Colon (tissue), 2 donors: Measurements from ENCODE around the gene GRID1.
"Not testable (repeated sequence)": the region's sequence is repeated elsewhere in the genome, so short reads cannot be mapped to it uniquely, and the experiment has no call there.

Source experiments
- FAIRE-seq: peaks from 2 replicates; lab custom pipeline; 2012; peaks lifted over from hg19 to GRCh38; lab: Jason Lieb, UNC
- donor health status: control.
- donor health status: control.

The GRID1 gene

GRCh38 chr10:85863301-85864172, 503.1 kb downstream of the GRID1 start:
- FAIRE-seq: no peak

DNA sequence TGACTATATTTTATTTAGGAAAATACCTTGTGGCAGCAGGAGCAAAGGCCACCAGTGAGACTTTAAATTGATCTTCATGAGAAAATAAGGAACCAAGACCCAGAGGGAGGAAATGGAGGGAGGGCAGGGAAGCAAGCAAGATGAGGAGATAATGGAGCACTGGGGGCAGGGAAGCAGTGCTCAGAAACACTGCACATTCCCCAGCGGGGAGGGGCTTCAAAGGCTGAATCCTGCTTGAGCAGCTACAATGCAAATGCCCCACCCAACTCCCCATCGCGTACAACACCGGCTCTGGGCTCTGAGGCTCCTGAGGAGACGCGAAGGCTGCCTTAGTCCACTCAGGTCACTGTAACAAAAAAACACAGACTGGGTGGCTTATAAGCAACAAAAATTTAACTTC, 503.8 kb downstream of the GRID1 start:
- no peak for FAIRE-seq

DNA sequence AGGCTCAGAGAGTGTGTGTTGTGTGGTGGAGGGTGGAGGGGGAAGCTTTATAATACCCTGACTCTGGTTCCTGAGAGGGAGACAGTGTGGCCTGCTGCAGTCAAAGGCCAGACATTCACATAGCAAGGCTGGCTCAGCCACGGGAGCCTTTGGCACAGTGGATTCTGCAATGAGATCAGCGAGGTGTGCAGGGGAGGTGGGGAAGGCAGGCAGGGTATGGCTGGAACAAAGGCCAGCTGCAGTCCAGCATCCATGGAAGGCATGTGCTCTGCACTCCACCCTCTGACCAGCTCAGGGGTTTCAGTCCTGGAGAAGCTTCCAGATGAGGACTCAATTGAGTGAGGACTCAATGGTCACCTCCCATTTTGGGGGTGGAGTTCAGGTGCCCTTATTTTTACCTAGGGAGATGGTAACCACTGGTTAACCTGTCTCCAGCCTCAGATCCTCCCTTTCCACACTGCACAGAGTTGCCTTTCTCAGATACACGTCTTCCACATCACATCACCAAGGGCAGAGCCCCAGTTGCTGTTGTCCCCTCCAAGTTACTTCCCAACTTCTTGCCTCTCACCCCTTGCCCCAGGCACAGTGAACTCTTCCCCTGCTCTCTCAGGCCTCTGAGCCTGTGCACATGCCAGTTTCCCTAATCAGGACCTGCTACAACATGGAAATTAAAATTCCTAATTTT, 504.9 kb downstream of the GRID1 start:
- no peak for FAIRE-seq

DNA sequence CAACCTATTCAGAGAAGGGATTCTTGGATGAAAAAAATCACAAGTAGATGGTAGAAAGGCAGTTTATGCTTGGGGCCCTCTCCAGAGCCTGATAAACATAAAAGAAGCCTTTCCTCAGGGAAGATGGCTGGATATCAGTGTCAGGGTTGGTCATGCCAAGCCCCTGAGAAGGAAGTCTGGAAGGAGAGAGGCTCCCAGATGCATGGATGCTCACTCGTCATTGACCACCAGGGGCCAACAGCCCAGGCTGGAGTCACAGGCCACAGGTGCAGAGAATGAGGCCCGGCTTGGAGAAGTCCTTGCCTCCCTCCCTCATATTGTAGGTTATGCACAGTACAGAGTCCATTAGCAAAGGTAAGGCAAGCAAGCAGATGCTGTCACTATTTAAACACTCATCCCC, 506.7 kb downstream of the GRID1 start:
- no peak for FAIRE-seq

DNA sequence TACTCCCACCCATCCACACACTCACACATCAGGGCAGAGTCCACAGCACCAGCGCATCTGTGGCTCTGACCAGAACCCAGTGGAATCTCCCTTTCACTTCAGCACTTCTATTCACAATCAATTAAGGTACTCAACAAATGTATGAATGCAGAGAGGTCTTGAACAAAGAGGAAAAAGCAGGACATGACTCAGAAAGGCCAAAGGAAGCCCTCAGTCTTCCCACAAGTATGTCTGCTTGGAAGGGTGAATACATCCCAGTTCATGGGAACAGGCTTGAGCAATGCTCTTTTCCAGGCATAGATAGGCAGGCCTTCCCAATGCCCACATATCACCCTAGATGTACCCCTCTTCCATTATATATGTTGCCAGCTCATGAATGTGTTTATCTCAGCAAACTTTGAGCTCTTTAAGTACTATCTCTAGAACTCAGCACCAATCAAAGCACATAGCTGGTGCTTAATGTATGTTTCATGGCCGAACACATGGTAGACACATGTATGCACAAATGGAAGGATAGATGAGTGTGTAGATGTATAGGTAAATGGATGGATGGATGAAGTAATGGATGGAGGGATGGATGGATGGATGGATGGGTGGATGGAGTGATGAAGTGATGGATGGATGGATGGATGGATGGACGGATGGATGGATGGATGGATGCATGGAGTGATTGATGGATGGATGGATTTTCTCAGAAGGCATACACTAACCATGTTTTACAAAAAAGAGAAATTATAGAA, 507.6 kb downstream of the GRID1 start:
- FAIRE-seq: no peak

GRCh38 chr10:85857791-85858190, 508.8 kb downstream of the GRID1 start:
- no peak for FAIRE-seq

DNA sequence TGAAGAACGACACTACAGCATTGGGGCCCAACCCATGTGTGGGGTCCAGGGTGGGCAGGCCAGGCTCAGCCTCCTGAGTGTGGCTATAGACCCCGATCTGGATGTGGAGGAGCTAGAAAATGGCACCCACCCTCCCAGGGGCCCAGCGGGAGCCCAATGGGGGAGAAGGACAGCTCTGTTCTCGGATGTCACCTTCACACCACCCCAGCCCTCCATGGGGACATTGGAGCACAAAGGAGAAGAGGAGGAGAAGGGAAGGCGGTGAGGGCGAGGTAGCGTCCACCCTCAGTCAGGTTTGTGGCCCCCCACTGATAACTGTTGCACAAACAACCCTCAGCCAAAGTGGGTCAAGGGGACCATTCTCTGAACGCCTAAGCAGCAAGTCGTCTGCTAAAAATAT, 509.3 kb downstream of the GRID1 start:
- no peak for FAIRE-seq

GRCh38 chr10:85851934-85852333, 514.7 kb downstream of the GRID1 start:
- FAIRE-seq: no peak

- no peak for FAIRE-seq
These were observed 515.3 kb downstream of the GRID1 start for GRCh38 chr10:85851325-85851724.

GRCh38 chr10:85850736-85851135, 515.9 kb downstream of the GRID1 start:
- no peak for FAIRE-seq

DNA sequence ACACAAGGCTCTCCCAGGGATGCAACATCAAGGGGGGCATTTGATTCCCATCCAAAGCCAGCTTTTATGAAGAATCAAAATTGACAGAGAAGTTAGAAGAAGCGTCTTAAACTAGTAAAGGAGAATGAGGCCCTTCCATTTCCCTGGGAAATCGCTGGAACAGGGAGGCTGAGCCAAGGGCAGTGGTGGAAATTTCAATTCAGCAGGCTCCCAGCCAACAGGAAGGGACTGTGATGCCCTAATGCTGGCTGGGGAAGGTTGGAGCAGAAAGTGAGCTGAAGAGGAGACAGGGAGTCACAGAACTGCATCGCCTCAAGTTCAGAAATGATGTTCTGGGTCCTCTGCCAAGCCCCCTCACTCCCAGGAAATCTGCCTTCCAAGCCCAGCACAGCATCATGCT, 517.3 kb downstream of the GRID1 start:
- FAIRE-seq: no peak

GRCh38 chr10:85848756-85849155, 517.8 kb downstream of the GRID1 start:
- no peak for FAIRE-seq

- no peak for FAIRE-seq
These were observed 519.5 kb downstream of the GRID1 start for GRCh38 chr10:85847085-85847484.

GRCh38 chr10:85838660-85839059, 527.9 kb downstream of the GRID1 start:
- not testable (repeated sequence) for FAIRE-seq

GRCh38 chr10:85832988-85833387, 533.6 kb downstream of the GRID1 start:
- no peak for FAIRE-seq

- peak; percentile 36 for FAIRE-seq
These were observed 535.2 kb downstream of the GRID1 start for GRCh38 chr10:85831422-85831821.

- FAIRE-seq: no peak
These were observed 540.2 kb downstream of the GRID1 start for GRCh38 chr10:85826377-85826776.

GRCh38 chr10:85811405-85811804, 555.2 kb downstream of the GRID1 start:
- FAIRE-seq: no peak

DNA sequence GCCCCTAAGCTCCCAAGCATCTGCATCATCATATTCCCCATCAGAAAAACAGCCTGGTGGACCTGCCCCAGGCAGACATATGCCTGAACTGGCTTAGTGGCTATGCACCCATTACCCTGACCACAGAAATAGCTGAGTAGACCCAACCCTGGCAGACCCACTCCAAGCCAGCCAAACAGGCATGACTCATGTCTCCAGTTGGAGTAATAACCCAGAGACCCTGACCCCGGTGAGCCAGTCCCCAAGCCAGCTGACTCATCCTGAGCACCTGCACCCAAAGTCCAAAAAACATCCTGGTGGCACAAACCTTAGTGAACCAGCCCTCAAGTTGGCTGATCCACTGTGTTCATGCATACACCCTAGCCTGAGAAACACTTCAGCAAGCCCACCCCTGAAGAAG, 555.9 kb downstream of the GRID1 start:
- no peak for FAIRE-seq

GRCh38 chr10:85795460-85795859, 571.1 kb downstream of the GRID1 start:
- FAIRE-seq: no peak

DNA sequence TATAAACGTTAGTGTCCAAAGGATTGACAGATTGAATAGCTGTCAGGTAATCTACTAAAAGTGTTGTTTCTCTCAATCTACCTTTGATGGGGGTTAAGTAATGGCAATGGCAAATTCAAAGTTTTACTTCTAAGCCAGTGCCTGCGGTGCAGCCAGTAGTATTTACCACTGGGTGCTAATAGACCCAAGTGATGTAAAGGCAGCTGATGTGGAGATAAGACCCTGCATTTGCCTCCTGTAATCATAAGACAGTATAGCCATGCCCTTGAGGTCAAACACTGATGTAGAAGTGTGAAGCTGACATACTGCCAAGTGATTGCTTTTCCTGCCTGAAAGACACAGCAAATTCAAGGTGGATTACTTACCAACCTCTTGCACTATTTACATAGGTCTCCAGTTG, 572.0 kb downstream of the GRID1 start:
- FAIRE-seq: no peak

- FAIRE-seq: no peak
These were observed 574.1 kb downstream of the GRID1 start for GRCh38 chr10:85792533-85792858.
